HepG2 (cell line): ENCODE measurements around the gene WDR26. TPM values are rescaled to one million over a fixed set of nuclear protein-coding genes. Genes with fewer than 3 reads are reported as not detected.
A peak's percentile ranks its signal among the peaks of the same experiment; 100 is the strongest.

Experiments used
- GABPB1 ChIP-seq: IDR thresholded peaks from 2 replicates; pipeline ENCODE4 v1.6.1; 2016; ENCODE audit warnings: mild to moderate bottlenecking, missing genetic modification reagents, moderate library complexity, missing compliant biosample characterization
- IKZF4 ChIP-seq: sonication (generic); formaldehyde crosslinking; IDR thresholded peaks from 2 replicates; pipeline ENCODE4 v1.5.1; 2020; ENCODE audit warnings: borderline replicate concordance, mild to moderate bottlenecking, low read depth, missing genetic modification reagents; ENCODE audit errors: not compliant biosample characterization
- SAP130 ChIP-seq: IDR thresholded peaks from 2 replicates; pipeline ENCODE4 v1.6.1; 2016; ENCODE audit warnings: low read depth
- SRSF4 ChIP-seq: fragments of 200-400 bp; formaldehyde crosslinking; IDR thresholded peaks from one replicate; pipeline ENCODE4 v1.6.1; 2018; ENCODE audit warnings: mild to moderate bottlenecking, low read depth, low read length, moderate library complexity; ENCODE audit not compliant: poor library complexity, severe bottlenecking
- YEATS4 ChIP-seq: sonication (generic); formaldehyde crosslinking; IDR thresholded peaks from 2 replicates; pipeline ENCODE4 v1.4.0; 2020; ENCODE audit warnings: missing genetic modification reagents, borderline replicate concordance
- ZMYM4 ChIP-seq: sonication (generic); formaldehyde crosslinking; IDR thresholded peaks from 2 replicates; pipeline ENCODE4 v1.8.1; 2023; ENCODE audit warnings: mild to moderate bottlenecking, missing genetic modification reagents
- ZNF709 ChIP-seq: sonication (generic); formaldehyde crosslinking; IDR thresholded peaks from 2 replicates; pipeline ENCODE4 v1.5.0; 2020; ENCODE audit warnings: mild to moderate bottlenecking, missing genetic modification reagents
- ZNF746 ChIP-seq: sonication (generic); formaldehyde crosslinking; IDR thresholded peaks from 2 replicates; pipeline ENCODE4 v1.8.0; 2022; ENCODE audit warnings: mild to moderate bottlenecking, missing genetic modification reagents
- ZNF773 ChIP-seq: sonication (generic); formaldehyde crosslinking; IDR thresholded peaks from 2 replicates; pipeline ENCODE4 v1.4.0; 2020; ENCODE audit warnings: missing genetic modification reagents, borderline replicate concordance
- ZNF782 ChIP-seq: sonication (generic); formaldehyde crosslinking; IDR thresholded peaks from 2 replicates; pipeline ENCODE4 v1.4.0; 2020; ENCODE audit warnings: missing genetic modification reagents, mild to moderate bottlenecking, borderline replicate concordance
- ZNF883 ChIP-seq: sonication (generic); formaldehyde crosslinking; IDR thresholded peaks from 2 replicates; pipeline ENCODE4 v1.5.1; 2020; ENCODE audit warnings: mild to moderate bottlenecking, missing genetic modification reagents; ENCODE audit errors: not compliant biosample characterization
- polyA plus RNA-seq, 8 experiments: library from polyadenylated mRNA; depleted of rRNA in 3 of 8; stranded (reverse) in 7 of 8; unstranded in 1 of 8; fragments of >200 nt; fragmentation: Illumina TruSeq in 4 of 8; extraction: Trizol in 4 of 8; gene quantifications; 2 replicates each; pipeline versions ENCODE4 v1.2.1 to v1.2.3, GENCODE V29; 2011 to 2016; ENCODE audit warnings: low read depth in 4 of 8, missing spikeins in 1 of 8, mixed read lengths in 1 of 8; ENCODE audit not compliant: insufficient read depth in 1 of 8
- total RNA-seq, 5 experiments: library from RNA; depleted of rRNA; stranded (reverse); fragments of >200 nt; fragmentation: Illumina TruSeq; extraction: Trizol; gene quantifications; 2 replicates each; pipeline ENCODE4 v1.2.3, GENCODE V29; 2016; ENCODE audit warnings: low read depth in 1 of 5
- TF ChIP-seq, protein P1 (sequence below): IDR thresholded peaks from 2 replicates; pipeline ENCODE4 v1.6.1; 2018; ENCODE audit warnings: missing genetic modification reagents, mild to moderate bottlenecking, missing compliant biosample characterization
- TF ChIP-seq, protein P2 (sequence below): sonication (generic); formaldehyde crosslinking; IDR thresholded peaks from 2 replicates; pipeline ENCODE4 v1.4.0; 2020; ENCODE audit warnings: missing genetic modification reagents, borderline replicate concordance
- TF ChIP-seq, protein P3 (sequence below): IDR thresholded peaks from 2 replicates; pipeline ENCODE4 v1.6.1; 2016; ENCODE audit warnings: missing genetic modification reagents, missing compliant biosample characterization
- TF ChIP-seq, protein P4 (sequence below): sonication (generic); formaldehyde crosslinking; IDR thresholded peaks from 2 replicates; pipeline ENCODE4 v1.4.0; 2020; ENCODE audit warnings: low read depth, mild to moderate bottlenecking, missing genetic modification reagents
- TF ChIP-seq, protein P5 (sequence below): sonication (generic); formaldehyde crosslinking; IDR thresholded peaks from 2 replicates; pipeline ENCODE4 v1.5.0; 2020; ENCODE audit warnings: missing genetic modification reagents
- TF ChIP-seq, protein P6 (sequence below): IDR thresholded peaks from 2 replicates; pipeline ENCODE4 v1.6.1; 2016; ENCODE audit warnings: missing biosample characterization, missing genetic modification reagents, low read depth

WDR26 gene
- total and polyA plus RNA-seq, 2 of the 13 experiments (the other 11 are each of a cell fraction or from before 2014, with no cell fraction given) = 13.2 to 23.7 TPM

DNA sequence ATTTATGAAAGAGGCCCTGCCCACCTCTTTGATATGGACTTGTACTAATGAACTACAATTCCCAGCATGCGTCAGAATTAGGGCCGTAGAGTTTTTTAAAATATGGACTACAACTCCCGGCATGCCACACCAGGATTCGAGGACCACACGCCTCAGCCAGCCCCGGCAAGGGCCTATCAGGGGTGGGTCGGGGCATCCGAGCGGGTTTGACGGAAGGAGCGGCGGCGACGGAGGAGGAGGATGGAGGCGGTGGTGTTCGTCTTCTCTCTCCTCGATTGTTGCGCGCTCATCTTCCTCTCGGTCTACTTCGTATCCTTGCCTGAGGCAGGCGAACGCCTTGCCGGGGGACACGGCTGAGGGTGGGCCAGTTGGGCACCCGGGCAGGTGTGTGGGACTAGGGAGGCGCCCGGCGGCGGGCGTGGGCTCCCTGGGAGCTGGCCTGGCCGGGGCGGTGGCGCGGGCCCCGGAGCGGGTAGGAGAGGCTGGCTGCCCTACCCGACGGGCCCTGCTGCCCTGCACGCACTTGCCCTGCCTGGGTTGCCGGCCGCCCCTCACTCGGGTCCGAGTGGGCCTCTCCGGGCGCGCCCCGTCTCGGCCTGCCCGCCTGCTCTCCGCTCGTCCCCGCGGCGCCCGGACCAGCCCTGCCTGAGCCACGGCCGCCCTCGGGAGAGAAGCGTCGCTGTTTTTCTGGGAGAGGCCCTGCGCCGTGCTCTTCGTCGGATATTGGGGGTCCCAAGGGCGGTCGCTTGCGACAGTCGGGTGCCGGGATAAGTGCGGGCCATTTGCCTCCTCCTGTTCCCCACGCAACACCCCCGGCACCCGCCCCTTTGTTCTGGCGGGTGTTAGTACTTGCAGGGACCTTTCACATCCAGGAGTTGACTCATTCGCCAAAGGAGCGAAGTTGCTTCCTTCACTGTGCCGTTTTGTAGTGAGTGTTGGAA lies 77.6 kb downstream of the WDR26 start, which contains the start of gene CNIH4 (continued):
- TF ChIP-seq, protein P1, sequence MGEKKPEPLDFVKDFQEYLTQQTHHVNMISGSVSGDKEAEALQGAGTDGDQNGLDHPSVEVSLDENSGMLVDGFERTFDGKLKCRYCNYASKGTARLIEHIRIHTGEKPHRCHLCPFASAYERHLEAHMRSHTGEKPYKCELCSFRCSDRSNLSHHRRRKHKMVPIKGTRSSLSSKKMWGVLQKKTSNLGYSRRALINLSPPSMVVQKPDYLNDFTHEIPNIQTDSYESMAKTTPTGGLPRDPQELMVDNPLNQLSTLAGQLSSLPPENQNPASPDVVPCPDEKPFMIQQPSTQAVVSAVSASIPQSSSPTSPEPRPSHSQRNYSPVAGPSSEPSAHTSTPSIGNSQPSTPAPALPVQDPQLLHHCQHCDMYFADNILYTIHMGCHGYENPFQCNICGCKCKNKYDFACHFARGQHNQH = peak; percentile 36
- peak; percentile 57; the same call in 1 of the 2 replicates for TF ChIP-seq ZNF709
- peak; percentile 80 for TF ChIP-seq ZMYM4
- TF ChIP-seq ZNF773 (CRISPR knock-in tag) = 0 out of 2 replicates have a peak, but pooled peaks have one; percentile 22
- TF ChIP-seq ZNF883 (CRISPR knock-in tag) = peak; percentile 82
- TF ChIP-seq ZNF782 = peak; percentile 66
- TF ChIP-seq, protein P2, sequence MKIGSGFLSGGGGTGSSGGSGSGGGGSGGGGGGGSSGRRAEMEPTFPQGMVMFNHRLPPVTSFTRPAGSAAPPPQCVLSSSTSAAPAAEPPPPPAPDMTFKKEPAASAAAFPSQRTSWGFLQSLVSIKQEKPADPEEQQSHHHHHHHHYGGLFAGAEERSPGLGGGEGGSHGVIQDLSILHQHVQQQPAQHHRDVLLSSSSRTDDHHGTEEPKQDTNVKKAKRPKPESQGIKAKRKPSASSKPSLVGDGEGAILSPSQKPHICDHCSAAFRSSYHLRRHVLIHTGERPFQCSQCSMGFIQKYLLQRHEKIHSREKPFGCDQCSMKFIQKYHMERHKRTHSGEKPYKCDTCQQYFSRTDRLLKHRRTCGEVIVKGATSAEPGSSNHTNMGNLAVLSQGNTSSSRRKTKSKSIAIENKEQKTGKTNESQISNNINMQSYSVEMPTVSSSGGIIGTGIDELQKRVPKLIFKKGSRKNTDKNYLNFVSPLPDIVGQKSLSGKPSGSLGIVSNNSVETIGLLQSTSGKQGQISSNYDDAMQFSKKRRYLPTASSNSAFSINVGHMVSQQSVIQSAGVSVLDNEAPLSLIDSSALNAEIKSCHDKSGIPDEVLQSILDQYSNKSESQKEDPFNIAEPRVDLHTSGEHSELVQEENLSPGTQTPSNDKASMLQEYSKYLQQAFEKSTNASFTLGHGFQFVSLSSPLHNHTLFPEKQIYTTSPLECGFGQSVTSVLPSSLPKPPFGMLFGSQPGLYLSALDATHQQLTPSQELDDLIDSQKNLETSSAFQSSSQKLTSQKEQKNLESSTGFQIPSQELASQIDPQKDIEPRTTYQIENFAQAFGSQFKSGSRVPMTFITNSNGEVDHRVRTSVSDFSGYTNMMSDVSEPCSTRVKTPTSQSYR (CRISPR knock-in tag) = no peak
- TF ChIP-seq GABPB1 (CRISPR knock-in tag) = peak; percentile 85
- TF ChIP-seq SAP130 (CRISPR knock-in tag) = peak; percentile 91
- TF ChIP-seq ZNF746 = peak; percentile 67; the same call in 1 of the 2 replicates
- TF ChIP-seq IKZF4 = peak; percentile 55
- TF ChIP-seq, protein P3, sequence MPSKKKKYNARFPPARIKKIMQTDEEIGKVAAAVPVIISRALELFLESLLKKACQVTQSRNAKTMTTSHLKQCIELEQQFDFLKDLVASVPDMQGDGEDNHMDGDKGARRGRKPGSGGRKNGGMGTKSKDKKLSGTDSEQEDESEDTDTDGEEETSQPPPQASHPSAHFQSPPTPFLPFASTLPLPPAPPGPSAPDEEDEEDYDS (CRISPR knock-in tag) = peak; percentile 65
- TF ChIP-seq, protein P4, sequence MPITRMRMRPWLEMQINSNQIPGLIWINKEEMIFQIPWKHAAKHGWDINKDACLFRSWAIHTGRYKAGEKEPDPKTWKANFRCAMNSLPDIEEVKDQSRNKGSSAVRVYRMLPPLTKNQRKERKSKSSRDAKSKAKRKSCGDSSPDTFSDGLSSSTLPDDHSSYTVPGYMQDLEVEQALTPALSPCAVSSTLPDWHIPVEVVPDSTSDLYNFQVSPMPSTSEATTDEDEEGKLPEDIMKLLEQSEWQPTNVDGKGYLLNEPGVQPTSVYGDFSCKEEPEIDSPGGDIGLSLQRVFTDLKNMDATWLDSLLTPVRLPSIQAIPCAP (CRISPR knock-in tag) = 0 out of 2 replicates have a peak, but pooled peaks have one; percentile 68
- TF ChIP-seq, protein P5, sequence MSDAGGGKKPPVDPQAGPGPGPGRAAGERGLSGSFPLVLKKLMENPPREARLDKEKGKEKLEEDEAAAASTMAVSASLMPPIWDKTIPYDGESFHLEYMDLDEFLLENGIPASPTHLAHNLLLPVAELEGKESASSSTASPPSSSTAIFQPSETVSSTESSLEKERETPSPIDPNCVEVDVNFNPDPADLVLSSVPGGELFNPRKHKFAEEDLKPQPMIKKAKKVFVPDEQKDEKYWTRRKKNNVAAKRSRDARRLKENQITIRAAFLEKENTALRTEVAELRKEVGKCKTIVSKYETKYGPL = no peak
- no peak for TF ChIP-seq SRSF4
- TF ChIP-seq, protein P6, sequence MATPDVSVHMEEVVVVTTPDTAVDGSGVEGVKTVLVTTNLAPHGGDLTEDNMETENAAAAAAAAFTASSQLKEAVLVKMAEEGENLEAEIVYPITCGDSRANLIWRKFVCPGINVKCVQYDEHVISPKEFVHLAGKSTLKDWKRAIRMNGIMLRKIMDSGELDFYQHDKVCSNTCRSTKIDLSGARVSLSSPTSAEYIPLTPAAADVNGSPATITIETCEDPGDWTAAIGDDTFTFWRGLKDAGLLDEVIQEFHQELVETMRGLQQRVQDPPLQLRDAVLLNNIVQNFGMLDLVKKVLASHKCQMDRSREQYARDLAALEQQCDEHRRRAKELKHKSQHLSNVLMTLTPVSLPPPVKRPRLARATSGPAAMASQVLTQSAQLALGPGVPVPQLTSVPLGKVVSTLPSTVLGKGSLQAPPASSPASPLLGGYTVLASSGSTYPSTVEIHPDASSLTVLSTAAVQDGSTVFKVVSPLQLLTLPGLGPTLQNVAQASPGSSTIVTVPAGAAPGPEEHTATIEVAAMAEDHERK (CRISPR knock-in tag) = peak; percentile 45; the same call in 1 of the 2 replicates
- TF ChIP-seq YEATS4 (CRISPR knock-in tag) = peak; percentile 77
